HCT116 (cell line): ENCODE data around the gene COPS2. TPM values are rescaled to one million over a fixed set of nuclear protein-coding genes. Genes with fewer than 3 reads are reported as not detected.

Experiments
- ATAC-seq: fragments of 200-7000 bp; cut with Tn5 transposase; 2 replicates; pipeline ENCODE4 v1.9.1; 2020; ENCODE audit warnings: mild to moderate bottlenecking, moderate library complexity
- BruUV-seq: library from RNA; stranded (reverse); fragments of 400-500 nt; replicated peaks from 2 replicates; lab custom pipeline; 2021; lab: Mats Ljungman, UMichigan
- CTCF ChIA-PET: fragments of 300-600 bp; sonication (Branson Sonifier 250); formaldehyde crosslinking; loops from one replicate; lab custom pipeline; 2021; ENCODE audit warnings: antibody characterized with exemption; lab: Charles Lee
- POLR2A ChIA-PET: fragments of 300-600, 350-600 bp; sonication (Branson Sonifier 250); formaldehyde crosslinking; loops from one replicate; lab custom pipeline; 2021; ENCODE audit warnings: antibody characterized with exemption; lab: Charles Lee
- RAD21 ChIA-PET, 2 experiments: fragments of 300-600 bp; sonication (Branson Sonifier 250); formaldehyde crosslinking; loops; one replicate each; lab custom pipeline; 2023; ENCODE audit warnings: low total read pairs in 2 of 2; ENCODE audit not compliant: uncharacterized antibody in 2 of 2, unreplicated experiment in 2 of 2, low non-redundant PET in 1 of 2; lab: Charles Lee
- DNase-seq: peaks from one replicate; pipeline ENCODE4 v3.0.0-alpha.2; 2010; ENCODE audit warnings: low read depth, low spot score
- H2AFZ ChIP-seq: fragments of 200-600 bp; shearing (Covaris generic), sonication (generic); 2 replicates; pipeline ENCODE4 v1.6.1; 2017; ENCODE audit warnings: low read depth, mixed run types, mixed read lengths, antibody characterized with exemption, low read length; ENCODE audit not compliant: poor library complexity, severe bottlenecking
- H3K27ac ChIP-seq: 2 replicates; pipeline ENCODE4 v1.5.1; 2012; ENCODE audit warnings: low read depth, low read length
- H3K27me3 ChIP-seq: fragments of 200-600 bp; sonication (generic); 2 replicates; pipeline ENCODE4 v1.6.1; 2016; ENCODE audit warnings: mixed run types, low read length, mixed read lengths; ENCODE audit not compliant: insufficient read depth
- H3K36me3 ChIP-seq, 2 experiments: fragments of 200-500 bp in 1 of 2; fragments of 200-600 bp in 1 of 2; sonication (Bioruptor generic) in 1 of 2; sonication (generic) in 1 of 2; 2 replicates each; pipeline versions ENCODE4 v1.5.1 to v1.6.1; 2014 to 2016; ENCODE audit warnings: low read length in 2 of 2, inconsistent platforms in 1 of 2, mixed read lengths in 1 of 2, mixed run types in 1 of 2; ENCODE audit not compliant: insufficient read depth in 2 of 2, control insufficient read depth in 1 of 2
- H3K4me1 ChIP-seq, 2 experiments: fragments of 200-600 bp in 1 of 2; sonication (generic) in 1 of 2; 2 replicates each; pipeline versions ENCODE4 v1.5.1 to v1.6.1; 2012 to 2017; ENCODE audit warnings: low read length in 2 of 2, inconsistent platforms in 1 of 2, mild to moderate bottlenecking in 1 of 2, mixed read lengths in 1 of 2, mixed run types in 1 of 2, moderate library complexity in 1 of 2; ENCODE audit not compliant: insufficient read depth in 2 of 2, control insufficient read depth in 1 of 2
- H3K4me2 ChIP-seq: fragments of 200-600 bp; sonication (generic); 2 replicates; pipeline ENCODE4 v1.6.1; 2017; ENCODE audit warnings: mixed run types, low read length, mixed read lengths
- H3K4me3 ChIP-seq, 2 experiments: fragments of 200-600 bp in 1 of 2; sonication (generic) in 1 of 2; replicated peaks in 1 of 2; 2 replicates each; pipeline ENCODE4 v1.5.1; 2011 to 2016; ENCODE audit warnings: low read length in 2 of 2, control low read depth in 1 of 2, low read depth in 1 of 2, mild to moderate bottlenecking in 1 of 2, mixed read lengths in 1 of 2, mixed run types in 1 of 2
- H3K79me2 ChIP-seq: fragments of 200-600 bp; sonication (generic); 2 replicates; pipeline ENCODE4 v1.6.1; 2017; ENCODE audit warnings: mild to moderate bottlenecking, mixed run types, low read length, moderate library complexity, mixed read lengths; ENCODE audit not compliant: insufficient read depth
- H3K9ac ChIP-seq: fragments of 200-600 bp; sonication (generic); 2 replicates; pipeline ENCODE4 v1.6.1; 2016; ENCODE audit warnings: low read length, mixed read lengths
- H3K9me2 ChIP-seq: fragments of 200-600 bp; sonication (generic), shearing (Covaris generic); 2 replicates; pipeline ENCODE4 v1.6.1; 2017; ENCODE audit warnings: mixed run types, mild to moderate bottlenecking, moderate library complexity; ENCODE audit not compliant: insufficient read depth
- H3K9me3 ChIP-seq, 2 experiments: fragments of 200-500 bp in 1 of 2; fragments of 200-600 bp in 1 of 2; sonication (Bioruptor generic) in 1 of 2; sonication (generic) in 1 of 2; 2 replicates each; pipeline ENCODE4 v1.6.1; 2014 to 2017; ENCODE audit warnings: low read length in 2 of 2, mixed read lengths in 2 of 2, inconsistent platforms in 1 of 2, low read depth in 1 of 2, mild to moderate bottlenecking in 1 of 2, mixed run types in 1 of 2, moderate library complexity in 1 of 2; ENCODE audit not compliant: control insufficient read depth in 1 of 2, insufficient read depth in 1 of 2
- H4K20me1 ChIP-seq: fragments of 200-600 bp; sonication (generic), shearing (Covaris generic); 2 replicates; pipeline ENCODE4 v1.6.1; 2017; ENCODE audit warnings: mixed run types, mild to moderate bottlenecking, moderate library complexity; ENCODE audit not compliant: insufficient read depth
- POLR2AphosphoS5 ChIP-seq: IDR thresholded peaks from 2 replicates; pipeline ENCODE4 v1.6.1; 2011; ENCODE audit warnings: mild to moderate bottlenecking, low read depth, low read length, moderate library complexity
- SIN3A ChIP-seq: IDR thresholded peaks from 2 replicates; pipeline ENCODE4 v1.6.1; 2012; ENCODE audit warnings: low read depth
- SRF ChIP-seq: IDR thresholded peaks from 2 replicates; pipeline ENCODE4 v1.6.1; 2012; ENCODE audit warnings: low read depth
- ZNF274 ChIP-seq: fragments of 200-500 bp; sonication (Bioruptor generic); IDR thresholded peaks from 2 replicates; pipeline ENCODE4 v1.6.1; 2014; ENCODE audit warnings: mild to moderate bottlenecking, low read depth, low read length, inconsistent platforms
- intact Hi-C: fragments of 100-400 bp; cut with micrococcal nuclease; formaldehyde crosslinking; loops from 2 replicates; pipeline ENCODE4 v1.10.0; 2022
- total RNA-seq: library from RNA; stranded (reverse); gene quantifications from one replicate; pipeline ENCODE4 v1.2.1, GENCODE V29; 2021; ENCODE audit not compliant: unreplicated experiment
- TF ChIP-seq, protein P1 (sequence below), 3 experiments: fragments of 200-600 bp in 1 of 3; sonication (generic) in 1 of 3; IDR thresholded peaks in 2 of 3; conservative IDR thresholded peaks in 1 of 3; 2 replicates each; pipeline ENCODE4 v1.5.1; 2012 to 2017; ENCODE audit warnings: low read depth in 2 of 3, low read length in 2 of 3, antibody characterized with exemption in 1 of 3, borderline replicate concordance in 1 of 3, control low read depth in 1 of 3, mild to moderate bottlenecking in 1 of 3, mixed read lengths in 1 of 3, mixed run types in 1 of 3, moderate library complexity in 1 of 3; ENCODE audit not compliant: insufficient read depth in 1 of 3

Gene COPS2
- total RNA-seq, 1 experiment from 2014 or later = 93.6 TPM

DNA sequence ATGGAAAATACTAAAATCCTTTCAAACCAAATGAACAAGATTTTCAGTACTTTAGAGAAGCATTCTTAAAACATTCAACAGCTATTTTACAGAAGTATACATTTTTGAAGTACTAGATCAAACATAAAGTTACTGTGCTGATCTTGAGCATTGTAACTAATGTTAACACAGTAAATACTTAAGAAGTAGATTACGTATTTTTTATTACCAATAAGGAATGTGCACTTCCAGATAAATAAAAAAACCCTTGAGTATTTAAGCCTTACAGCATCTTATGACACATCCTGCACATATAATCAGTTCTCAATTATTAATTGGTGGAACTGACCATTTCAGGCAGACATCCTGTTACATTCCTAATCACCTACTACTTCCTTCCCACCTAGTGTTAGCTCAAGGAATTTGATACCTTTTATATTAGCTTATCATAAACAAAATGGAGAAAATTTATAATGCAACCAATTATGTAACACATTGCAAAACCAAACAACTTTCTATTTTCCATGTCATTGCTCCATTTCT, 32.8 kb downstream of the COPS2 start:
- no peak overlapping the region for H3K4me2 ChIP-seq
- intact Hi-C loops = no loop called here

DNA sequence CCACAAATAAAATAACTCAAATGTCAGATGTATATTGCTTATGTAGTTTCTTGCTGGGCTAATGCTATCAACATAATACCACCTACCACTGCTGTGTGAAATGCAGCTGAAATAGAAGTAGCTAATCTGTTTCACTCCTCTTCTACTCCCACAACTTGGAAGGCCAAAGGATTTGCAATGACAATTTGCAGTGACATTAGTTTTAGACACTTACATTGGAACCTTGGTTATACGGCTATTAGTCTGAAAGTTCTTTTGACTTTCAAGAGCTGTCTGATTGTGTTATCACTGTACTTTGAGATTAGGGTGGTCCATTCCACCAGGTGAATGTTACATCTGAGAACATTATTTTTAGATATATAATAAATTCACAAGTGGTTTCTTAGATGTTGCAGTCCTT, 33.5 kb downstream of the COPS2 start:
- CTCF ChIA-PET = interaction anchor here (1.1 kb wide), 1 partner anchor 24 kb away, joined by 3 read pairs; no protein-coding TSS in a partner anchor
- Histone ChIP-seq H3K27ac (no peak overlapping the region), H3K4me3 (no peak overlapping the region), H3K9me3 (no peaks in the 10 kb centered on the region), H3K9ac (no peak overlapping the region), H2AFZ (no peak overlapping the region), H3K9me2 (no peaks in the 10 kb centered on the region), H3K4me1 (no peaks in the 10 kb centered on the region), H3K27me3 (no peaks in the 10 kb centered on the region), H3K36me3 (0 out of 4 replicates have a peak, but pooled peaks cover 0 to under 1% of the 10 kb centered on the region in 2 experiments), H4K20me1 (no peaks in the 10 kb centered on the region), H3K4me2 (no peak overlapping the region), H3K79me2 (no peaks in the 10 kb centered on the region)
- no peak for TF ChIP-seq POLR2AphosphoS5
- TF ChIP-seq SIN3A = no peak
- no peak for TF ChIP-seq ZNF274
- TF ChIP-seq, protein P1, sequence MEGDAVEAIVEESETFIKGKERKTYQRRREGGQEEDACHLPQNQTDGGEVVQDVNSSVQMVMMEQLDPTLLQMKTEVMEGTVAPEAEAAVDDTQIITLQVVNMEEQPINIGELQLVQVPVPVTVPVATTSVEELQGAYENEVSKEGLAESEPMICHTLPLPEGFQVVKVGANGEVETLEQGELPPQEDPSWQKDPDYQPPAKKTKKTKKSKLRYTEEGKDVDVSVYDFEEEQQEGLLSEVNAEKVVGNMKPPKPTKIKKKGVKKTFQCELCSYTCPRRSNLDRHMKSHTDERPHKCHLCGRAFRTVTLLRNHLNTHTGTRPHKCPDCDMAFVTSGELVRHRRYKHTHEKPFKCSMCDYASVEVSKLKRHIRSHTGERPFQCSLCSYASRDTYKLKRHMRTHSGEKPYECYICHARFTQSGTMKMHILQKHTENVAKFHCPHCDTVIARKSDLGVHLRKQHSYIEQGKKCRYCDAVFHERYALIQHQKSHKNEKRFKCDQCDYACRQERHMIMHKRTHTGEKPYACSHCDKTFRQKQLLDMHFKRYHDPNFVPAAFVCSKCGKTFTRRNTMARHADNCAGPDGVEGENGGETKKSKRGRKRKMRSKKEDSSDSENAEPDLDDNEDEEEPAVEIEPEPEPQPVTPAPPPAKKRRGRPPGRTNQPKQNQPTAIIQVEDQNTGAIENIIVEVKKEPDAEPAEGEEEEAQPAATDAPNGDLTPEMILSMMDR (IDR thresholded peaks at IDR 0.05 in 2 of 3, conservative IDR thresholded peaks at IDR 0.05 in 1 of 3; ENCODE audit: borderline replicate concordance in 1 of 3, insufficient read depth in 1 of 3, low read depth in 2 of 3, low read length in 2 of 3) = no peak
- intact Hi-C loops = no loop called here
- POLR2A ChIA-PET = no interaction called here
- no TSS peak for BruUV-seq
- no peak for DNase-seq
- RAD21 ChIA-PET = no interaction called here
- ATAC-seq = no peak

More for the DNA sequence above, 32.8 kb downstream of the COPS2 start:
- CTCF ChIA-PET = interaction anchor here (1.1 kb wide), 1 partner anchor 23 kb away, joined by 3 read pairs; no protein-coding TSS in a partner anchor
- Histone ChIP-seq H2AFZ (no peak overlapping the region), H3K4me3 (no peak overlapping the region), H3K4me1 (no peaks in the 10 kb centered on the region), H4K20me1 (no peaks in the 10 kb centered on the region), H3K9me3 (no peaks in the 10 kb centered on the region), H3K36me3 (peaks cover 5 to 7% of the 10 kb centered on the region in 2 experiments; a peak in 3 of 4 replicates), H3K9me2 (no peaks in the 10 kb centered on the region), H3K79me2 (no peaks in the 10 kb centered on the region), H3K27ac (no peak overlapping the region), H3K27me3 (no peaks in the 10 kb centered on the region), H3K9ac (no peak overlapping the region)
- DNase-seq = no peak
- RAD21 ChIA-PET = no interaction called here
- BruUV-seq = no TSS peak
- no peak for TF ChIP-seq SRF
- POLR2A ChIA-PET = no interaction called here
- no peak for ATAC-seq
